Erythroblast (primary cell): ENCODE measurements around the gene ASAP2.

Experiments used
- GATA1 ChIP-seq: IDR thresholded peaks from 2 replicates; pipeline ENCODE4 v1.6.1; 2011; ENCODE audit warnings: low read depth, mild to moderate bottlenecking, control low read depth, low read length, moderate library complexity
- POLR2A ChIP-seq: IDR thresholded peaks from 2 replicates; pipeline ENCODE4 v1.6.1; 2011; ENCODE audit warnings: mild to moderate bottlenecking, low read length

GRCh38 chr2:9232166-9232479 lies 25.5 kb downstream of the ASAP2 start:
- TF ChIP-seq POLR2A, result no peak
- TF ChIP-seq GATA1, result no peak
